Activated naive CD8-positive, alpha-beta T cell (primary cell): ENCODE results near the gene TLR9.
"Not testable (repeated sequence)": the region's sequence is repeated elsewhere in the genome, so short reads cannot be mapped to it uniquely, and the experiment has no call there.

Source experiments
- H3K27ac Mint-ChIP-seq: one replicate; pipeline ENCODE4 v1.8.0; 2021; ENCODE audit warnings: mixed read lengths
- H3K27me3 Mint-ChIP-seq: one replicate; pipeline ENCODE4 v1.8.0; 2021; ENCODE audit warnings: mixed read lengths
- H3K36me3 Mint-ChIP-seq: one replicate; pipeline ENCODE4 v1.8.0; 2021; ENCODE audit warnings: mixed read lengths
- H3K4me1 Mint-ChIP-seq: one replicate; pipeline ENCODE4 v1.8.0; 2021; ENCODE audit warnings: low read depth, mixed read lengths
- H3K4me3 Mint-ChIP-seq: one replicate; pipeline ENCODE4 v1.8.0; 2021; ENCODE audit warnings: mild to moderate bottlenecking, mixed read lengths
- H3K9me3 Mint-ChIP-seq: one replicate; pipeline ENCODE4 v1.8.0; 2021; ENCODE audit warnings: low read depth, mixed read lengths

The TLR9 gene

GRCh38 chr3:52188556-52188955 is 36.9 kb downstream of the TLR9 start:
- Mint-ChIP-seq H3K9me3 (no peaks in the 10 kb centered on the region), H3K36me3 (no peaks in the 10 kb centered on the region), H3K27me3 (no peaks in the 10 kb centered on the region), H3K4me1 (no peaks in the 10 kb centered on the region), H3K27ac (no peak overlapping the region), H3K4me3 (no peak overlapping the region)

GRCh38 chr3:52186729-52187128 is 38.7 kb downstream of the TLR9 start:
- Mint-ChIP-seq H3K27ac (no peak overlapping the region), H3K4me3 (no peak overlapping the region), H3K36me3 (no peaks in the 10 kb centered on the region), H3K4me1 (no peaks in the 10 kb centered on the region), H3K9me3 (no peaks in the 10 kb centered on the region), H3K27me3 (no peaks in the 10 kb centered on the region)

DNA sequence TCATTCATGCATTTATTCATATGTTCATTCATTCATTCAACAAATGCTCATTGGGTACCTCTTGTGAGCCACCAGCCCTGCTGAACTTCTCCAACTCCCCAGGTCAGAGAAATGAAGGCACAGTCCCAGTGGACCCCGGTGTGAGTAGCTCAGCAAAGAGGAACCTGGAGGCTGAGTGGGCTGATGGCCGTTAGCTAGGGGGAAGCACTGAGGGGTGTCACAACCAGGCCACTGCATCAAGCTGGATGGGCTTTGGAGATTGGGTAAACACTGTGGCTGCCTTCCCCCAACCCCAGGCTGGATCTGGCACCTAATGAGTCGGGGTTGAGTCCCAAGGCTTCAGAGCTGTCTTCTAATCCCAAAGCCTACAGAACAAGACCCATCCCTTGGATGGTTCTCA is 39.6 kb downstream of the TLR9 start:
- Mint-ChIP-seq H3K4me3 (no peak overlapping the region), H3K27me3 (no peaks in the 10 kb centered on the region), H3K36me3 (no peaks in the 10 kb centered on the region), H3K4me1 (no peaks in the 10 kb centered on the region), H3K27ac (no peak overlapping the region), H3K9me3 (no peaks in the 10 kb centered on the region)

- Mint-ChIP-seq H3K4me1 (no peaks in the 10 kb centered on the region), H3K27me3 (no peaks in the 10 kb centered on the region), H3K4me3 (no peak overlapping the region), H3K27ac (no peak overlapping the region), H3K36me3 (no peaks in the 10 kb centered on the region), H3K9me3 (no peaks in the 10 kb centered on the region)
Measured at GRCh38 chr3:52185311-52185710, 40.1 kb downstream of the TLR9 start.

GRCh38 chr3:52184690-52185089 is 40.8 kb downstream of the TLR9 start:
- no peaks in the 10 kb centered on the region for H3K27me3 Mint-ChIP-seq
- H3K36me3 Mint-ChIP-seq, result no peaks in the 10 kb centered on the region
- no peak overlapping the region for H3K27ac Mint-ChIP-seq
- no peak overlapping the region for H3K4me3 Mint-ChIP-seq
- H3K4me1 Mint-ChIP-seq, result no peaks in the 10 kb centered on the region
- no peaks in the 10 kb centered on the region for H3K9me3 Mint-ChIP-seq

DNA sequence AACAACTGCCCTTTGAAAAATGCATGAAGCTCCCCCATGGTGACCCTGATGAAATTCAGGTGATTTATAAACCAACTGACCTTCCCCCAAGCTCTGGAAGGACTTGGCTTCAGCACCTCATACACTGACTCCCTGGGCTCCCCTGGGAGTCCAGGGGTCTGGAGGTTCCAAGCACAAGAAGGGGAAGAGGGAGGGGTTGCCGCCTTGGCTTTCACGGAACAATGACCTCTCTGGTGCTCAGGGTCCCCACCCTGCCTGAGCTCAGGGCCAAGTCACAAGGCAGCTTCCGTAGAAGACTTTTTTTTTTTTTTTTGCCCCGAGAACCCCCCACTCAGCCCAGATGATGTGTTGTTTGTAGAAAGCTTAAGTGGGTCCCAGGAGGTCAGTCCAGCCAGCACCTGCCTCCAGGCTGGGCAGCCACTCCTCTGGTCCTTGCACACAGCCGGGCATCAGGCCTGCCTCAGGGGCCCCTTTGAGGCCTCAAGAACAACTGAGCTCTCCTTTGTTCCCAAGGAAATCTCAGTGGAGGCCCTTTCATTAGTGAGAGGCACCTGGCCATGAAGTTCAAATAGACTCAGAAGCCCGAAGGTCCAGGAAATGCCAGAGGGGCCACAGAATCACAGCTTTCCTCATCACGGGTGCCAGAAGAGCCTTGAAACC is 41.5 kb downstream of the TLR9 start:
- H3K4me1 Mint-ChIP-seq, result no peaks in the 10 kb centered on the region
- no peak overlapping the region for H3K27ac Mint-ChIP-seq
- no peaks in the 10 kb centered on the region for H3K27me3 Mint-ChIP-seq
- H3K9me3 Mint-ChIP-seq, result no peaks in the 10 kb centered on the region
- no peak overlapping the region for H3K4me3 Mint-ChIP-seq
- no peaks in the 10 kb centered on the region for H3K36me3 Mint-ChIP-seq

- H3K4me1 Mint-ChIP-seq, result no peaks in the 10 kb centered on the region
- no peaks in the 10 kb centered on the region for H3K9me3 Mint-ChIP-seq
- no peaks in the 10 kb centered on the region for H3K27me3 Mint-ChIP-seq
- no peak overlapping the region for H3K4me3 Mint-ChIP-seq
- H3K27ac Mint-ChIP-seq, result no peak overlapping the region
- no peaks in the 10 kb centered on the region for H3K36me3 Mint-ChIP-seq
Measured at GRCh38 chr3:52182691-52183090, 42.8 kb downstream of the TLR9 start.

DNA sequence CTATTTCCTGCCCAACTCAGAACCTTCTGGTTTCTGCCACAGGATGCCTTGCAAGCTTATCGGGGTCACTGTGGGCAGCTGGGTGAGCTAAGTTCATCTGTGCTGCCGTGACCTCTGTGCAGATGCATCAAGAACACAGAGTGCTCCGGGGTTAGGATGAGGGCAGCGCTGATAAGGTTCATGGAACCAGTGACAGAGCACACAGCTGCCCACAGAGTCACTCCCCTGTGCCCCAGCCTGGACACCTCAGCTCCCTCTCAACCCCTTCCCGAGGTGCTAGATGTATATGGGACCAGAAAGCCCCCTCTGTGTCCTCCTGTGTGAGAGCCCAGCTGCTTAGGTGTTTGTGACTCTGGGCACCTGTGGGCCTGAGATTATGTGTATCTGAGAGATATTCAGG is 43.2 kb downstream of the TLR9 start:
- Mint-ChIP-seq H3K36me3 (no peaks in the 10 kb centered on the region), H3K27ac (no peak overlapping the region), H3K4me1 (no peaks in the 10 kb centered on the region), H3K9me3 (no peaks in the 10 kb centered on the region), H3K27me3 (no peaks in the 10 kb centered on the region), H3K4me3 (no peak overlapping the region)

- no peaks in the 10 kb centered on the region for H3K36me3 Mint-ChIP-seq
- H3K9me3 Mint-ChIP-seq, result no peaks in the 10 kb centered on the region
- H3K27ac Mint-ChIP-seq, result no peak overlapping the region
- no peaks in the 10 kb centered on the region for H3K4me1 Mint-ChIP-seq
- H3K4me3 Mint-ChIP-seq, result no peak overlapping the region
- H3K27me3 Mint-ChIP-seq, result no peaks in the 10 kb centered on the region
Measured at GRCh38 chr3:52181543-52181942, 43.9 kb downstream of the TLR9 start.

GRCh38 chr3:52178537-52178936 is 46.9 kb downstream of the TLR9 start:
- H3K36me3 Mint-ChIP-seq, result no peaks in the 10 kb centered on the region
- H3K27me3 Mint-ChIP-seq, result no peaks in the 10 kb centered on the region
- no peaks in the 10 kb centered on the region for H3K4me1 Mint-ChIP-seq
- H3K27ac Mint-ChIP-seq, result no peak overlapping the region
- no peaks in the 10 kb centered on the region for H3K9me3 Mint-ChIP-seq
- H3K4me3 Mint-ChIP-seq, result no peak overlapping the region

- H3K36me3 Mint-ChIP-seq, H3K4me1 Mint-ChIP-seq, H3K27me3 Mint-ChIP-seq, H3K4me3 Mint-ChIP-seq, H3K9me3 Mint-ChIP-seq, H3K27ac Mint-ChIP-seq: not testable (repeated sequence)
Measured at GRCh38 chr3:52178126-52178525, 47.3 kb downstream of the TLR9 start.

DNA sequence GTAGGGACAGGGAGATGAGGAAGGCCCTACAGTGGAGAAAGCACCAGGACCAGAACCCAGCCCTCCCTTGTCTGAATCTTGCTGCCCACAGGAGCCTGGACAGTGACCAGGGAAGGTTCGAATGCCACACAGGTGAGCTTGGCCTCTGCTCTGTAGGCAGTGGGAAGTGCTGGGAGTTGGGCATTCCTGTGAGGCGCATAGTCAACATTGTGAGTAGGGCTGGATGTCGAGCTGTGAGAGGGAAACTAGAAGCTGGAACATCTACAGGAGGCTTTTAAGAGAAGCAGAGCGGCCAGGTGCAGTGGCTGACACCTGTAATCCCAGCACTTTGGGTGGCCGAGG is 47.8 kb downstream of the TLR9 start:
- H3K27me3 Mint-ChIP-seq, result no peaks in the 10 kb centered on the region
- H3K27ac Mint-ChIP-seq, result no peak overlapping the region
- H3K36me3 Mint-ChIP-seq, result no peaks in the 10 kb centered on the region
- H3K4me1 Mint-ChIP-seq, result no peaks in the 10 kb centered on the region
- no peaks in the 10 kb centered on the region for H3K9me3 Mint-ChIP-seq
- no peak overlapping the region for H3K4me3 Mint-ChIP-seq

DNA sequence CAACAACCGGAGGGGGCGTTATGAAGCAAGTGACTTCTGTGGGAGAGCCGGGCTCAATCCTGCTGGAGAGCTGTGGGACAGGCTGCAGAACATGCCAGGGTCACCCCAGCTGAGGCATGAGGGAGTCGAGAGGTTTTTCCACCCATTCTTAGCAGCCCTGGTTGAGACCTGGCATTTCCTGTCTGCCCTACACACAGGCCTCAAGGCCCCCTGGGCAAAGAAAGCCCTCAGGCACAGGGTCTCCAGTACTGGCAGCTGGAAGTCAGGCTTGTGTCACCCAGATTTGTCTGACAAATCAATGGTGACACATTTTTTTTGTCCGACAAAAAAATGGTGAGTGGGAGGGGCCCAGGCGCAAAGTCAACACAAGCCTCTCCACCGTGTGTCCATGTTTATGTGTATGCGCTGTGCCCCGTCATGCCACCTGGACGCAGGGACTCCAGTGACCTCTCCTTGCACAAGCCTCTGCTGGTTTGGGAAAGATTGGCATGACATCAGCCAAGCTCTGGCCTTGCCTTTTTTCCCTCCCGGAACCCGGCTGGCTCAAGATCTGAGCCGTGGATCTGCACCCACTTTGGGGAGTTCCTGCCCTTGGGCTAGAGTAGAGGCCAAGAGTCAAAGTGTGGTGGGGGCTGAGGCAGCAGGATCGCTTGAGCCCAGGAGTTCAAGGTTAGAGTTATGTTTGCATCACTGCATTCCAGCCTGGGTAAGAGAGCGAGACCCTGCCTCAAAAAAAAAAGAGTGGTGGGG is 48.3 kb downstream of the TLR9 start:
- Mint-ChIP-seq H3K27ac (no peak overlapping the region), H3K9me3 (no peaks in the 10 kb centered on the region), H3K4me1 (no peaks in the 10 kb centered on the region), H3K4me3 (no peak overlapping the region), H3K27me3 (no peaks in the 10 kb centered on the region), H3K36me3 (no peaks in the 10 kb centered on the region)

DNA sequence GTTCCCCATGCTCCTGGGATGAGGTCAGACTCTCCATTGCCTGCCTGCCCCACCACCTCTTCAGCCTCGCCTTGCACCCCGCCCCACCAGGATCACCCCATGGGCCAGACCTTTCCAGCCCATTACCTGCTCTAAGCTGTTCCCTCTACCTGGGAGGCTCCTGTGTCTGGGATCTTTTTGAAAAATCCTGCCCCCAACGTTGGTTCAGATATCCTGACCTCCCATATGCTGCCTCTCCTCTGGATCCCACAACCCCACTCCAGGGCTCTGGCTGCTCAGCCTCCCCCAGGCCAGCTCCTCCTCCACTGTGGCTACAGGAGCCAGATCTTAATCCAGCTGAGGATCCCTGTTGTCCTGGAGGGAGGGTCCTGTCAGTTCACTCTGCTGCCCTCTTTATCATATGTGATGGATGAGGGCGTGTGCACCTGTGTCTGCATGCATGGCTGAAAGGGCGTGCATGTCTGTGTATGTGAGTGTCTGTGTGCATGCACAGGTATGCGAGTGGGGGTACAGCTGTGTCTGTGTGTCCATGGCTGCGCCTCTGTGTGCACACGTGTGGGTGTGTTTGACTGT is 49.2 kb downstream of the TLR9 start:
- Mint-ChIP-seq H3K4me3 (no peak overlapping the region), H3K27me3 (no peaks in the 10 kb centered on the region), H3K36me3 (no peaks in the 10 kb centered on the region), H3K4me1 (peaks cover 3% of the 10 kb centered on the region), H3K9me3 (no peaks in the 10 kb centered on the region), H3K27ac (no peak overlapping the region)

DNA sequence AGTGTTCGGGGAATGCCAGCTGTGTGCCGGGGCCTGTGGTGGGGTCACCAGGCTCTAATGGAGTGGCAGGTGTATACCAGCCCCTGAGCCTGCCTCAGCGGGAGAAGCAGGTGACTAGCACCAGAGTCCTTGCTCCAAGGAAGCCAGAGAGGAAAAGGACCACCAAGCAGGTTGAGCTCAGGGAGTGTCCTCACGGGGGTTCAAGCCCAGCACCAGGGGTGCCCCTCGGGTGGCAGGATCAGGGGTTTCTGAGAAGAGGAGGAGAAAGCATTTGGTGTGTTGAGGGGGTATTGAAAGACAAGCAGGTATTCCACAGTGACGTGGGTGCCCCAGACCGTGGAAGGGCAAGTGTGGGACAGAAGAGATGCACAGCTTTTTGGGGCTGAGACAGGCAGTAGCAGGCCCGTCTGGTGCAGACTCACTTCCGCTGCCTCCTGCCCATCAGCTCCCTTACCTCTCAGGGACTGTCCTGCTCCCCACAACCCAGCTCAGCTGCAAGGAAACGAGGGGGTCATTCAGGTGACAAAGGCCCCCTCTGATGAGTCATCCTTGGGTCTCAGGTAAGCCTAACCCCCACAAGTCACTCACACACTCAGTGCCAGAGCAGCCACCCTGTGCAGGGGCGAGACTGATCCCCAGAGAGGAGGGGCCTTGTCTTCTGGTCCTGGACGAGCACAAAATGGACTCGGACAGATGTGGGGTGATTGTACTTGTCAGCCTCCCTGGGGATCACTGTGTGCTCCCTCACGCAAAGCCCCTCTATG is 49.8 kb downstream of the TLR9 start:
- H3K4me3 Mint-ChIP-seq, result no peak overlapping the region
- no peaks in the 10 kb centered on the region for H3K27me3 Mint-ChIP-seq
- H3K36me3 Mint-ChIP-seq, result no peaks in the 10 kb centered on the region
- H3K27ac Mint-ChIP-seq, result no peak overlapping the region
- H3K9me3 Mint-ChIP-seq, result no peaks in the 10 kb centered on the region
- H3K4me1 Mint-ChIP-seq, result peaks cover 3% of the 10 kb centered on the region
